GM11168 (cell line): ENCODE data around the gene SIPA1L3.

Experiments used
- in situ Hi-C: fragments of 300-500 bp; cut with MboI; formaldehyde crosslinking; loops from one replicate; pipeline ENCODE4 v1.12.0; 2022; ENCODE audit warnings: low sequenced_read_pairs; ENCODE audit not compliant: unreplicated experiment

Gene SIPA1L3

GRCh38 chr19:38133319-38133718 lies 226.3 kb downstream of the SIPA1L3 start:
- in situ Hi-C loops: no loop called here

GRCh38 chr19:38134540-38135149 lies 227.6 kb downstream of the SIPA1L3 start:
- in situ Hi-C loops: no loop called here

- in situ Hi-C loops: no loop called here
These were observed 228.4 kb downstream of the SIPA1L3 start for GRCh38 chr19:38135150-38135998.

- in situ Hi-C loops: no loop called here
These were observed 232.1 kb downstream of the SIPA1L3 start for GRCh38 chr19:38139122-38139521.

GRCh38 chr19:38141108-38141507 lies 234.1 kb downstream of the SIPA1L3 start:
- in situ Hi-C loops: no loop called here

DNA sequence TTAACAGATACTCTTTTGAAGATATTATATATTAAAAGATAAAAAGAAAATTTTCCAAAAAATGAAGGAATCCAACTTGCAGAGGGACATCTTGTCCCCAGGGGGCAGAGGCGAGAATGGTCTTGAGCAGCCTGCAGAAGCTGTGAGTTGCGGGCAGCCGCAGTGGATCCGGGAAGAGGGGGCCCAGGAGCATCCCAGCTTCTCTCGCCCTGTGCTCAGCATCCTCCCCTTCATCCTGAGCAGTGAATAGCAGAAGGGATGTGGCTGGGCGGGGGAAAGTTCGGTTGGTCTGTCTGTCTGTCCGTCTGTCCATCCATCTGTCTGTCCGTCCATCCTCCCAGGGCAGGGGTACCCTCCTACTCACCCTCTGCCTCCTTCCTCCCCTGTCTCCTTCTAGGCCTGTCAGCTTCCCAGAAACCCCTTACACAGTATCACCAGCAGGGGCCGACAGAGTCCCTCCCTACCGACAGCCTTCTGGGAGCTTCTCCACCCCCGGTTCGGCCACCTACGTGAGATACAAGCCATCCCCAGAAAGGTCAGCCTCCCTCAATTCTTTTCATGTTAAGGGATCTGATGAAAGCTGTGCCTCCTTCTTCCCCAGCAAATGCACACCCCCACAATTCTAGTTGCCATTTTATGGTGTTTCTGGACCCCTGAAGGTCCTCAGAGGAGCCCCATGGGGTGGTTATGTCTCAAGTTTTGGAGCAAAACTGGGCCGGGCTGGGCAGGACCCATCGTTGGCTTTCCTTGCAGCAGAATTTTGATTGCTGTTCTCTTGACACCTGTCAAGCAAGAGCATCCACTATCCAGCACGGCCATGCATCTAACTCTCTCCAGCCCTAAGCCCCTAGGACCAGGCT lies 235.4 kb downstream of the SIPA1L3 start:
- in situ Hi-C loops: no loop called here

DNA sequence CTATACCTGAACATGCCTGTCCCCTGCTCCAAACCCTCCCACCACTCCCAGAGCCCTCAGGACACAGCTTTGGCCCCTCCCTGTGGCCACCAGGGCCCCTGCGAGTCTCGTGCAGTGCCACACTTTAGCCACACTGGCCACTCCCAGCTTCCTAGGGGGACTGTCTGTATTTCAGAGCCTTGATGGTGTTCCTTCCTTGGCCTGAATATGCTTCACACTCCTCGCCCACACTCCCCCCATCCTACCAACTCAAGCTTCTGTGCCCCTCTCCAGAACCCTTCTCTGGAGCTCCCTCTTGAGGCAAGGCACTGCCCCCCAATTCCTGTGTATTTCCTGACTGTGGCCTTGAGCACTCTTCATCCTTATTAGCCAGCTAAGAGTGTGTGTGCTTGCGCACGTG lies 236.8 kb downstream of the SIPA1L3 start:
- in situ Hi-C loops: no loop called here

DNA sequence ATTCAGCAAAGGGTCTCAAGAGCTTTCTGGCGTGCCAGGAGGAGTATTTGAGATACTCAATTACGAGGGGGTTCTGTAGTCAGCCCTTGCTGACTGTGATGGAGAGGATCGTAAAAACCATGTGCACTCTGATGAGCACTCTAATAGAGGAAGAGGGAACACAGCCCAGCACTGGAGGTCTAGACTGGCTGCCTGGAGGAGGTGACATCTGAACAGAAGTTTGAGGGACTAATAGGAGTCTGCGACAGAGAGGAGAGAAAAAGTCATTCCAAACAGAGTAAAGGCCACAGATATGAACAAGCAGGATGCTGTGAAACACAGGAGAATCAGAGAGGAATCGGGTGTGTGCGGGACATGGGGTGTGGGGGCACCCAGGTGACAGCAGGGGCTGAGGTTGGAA lies 237.7 kb downstream of the SIPA1L3 start:
- in situ Hi-C loops: no loop called here

- in situ Hi-C loops: no loop called here
These were observed 238.6 kb downstream of the SIPA1L3 start for GRCh38 chr19:38145623-38146022.

DNA sequence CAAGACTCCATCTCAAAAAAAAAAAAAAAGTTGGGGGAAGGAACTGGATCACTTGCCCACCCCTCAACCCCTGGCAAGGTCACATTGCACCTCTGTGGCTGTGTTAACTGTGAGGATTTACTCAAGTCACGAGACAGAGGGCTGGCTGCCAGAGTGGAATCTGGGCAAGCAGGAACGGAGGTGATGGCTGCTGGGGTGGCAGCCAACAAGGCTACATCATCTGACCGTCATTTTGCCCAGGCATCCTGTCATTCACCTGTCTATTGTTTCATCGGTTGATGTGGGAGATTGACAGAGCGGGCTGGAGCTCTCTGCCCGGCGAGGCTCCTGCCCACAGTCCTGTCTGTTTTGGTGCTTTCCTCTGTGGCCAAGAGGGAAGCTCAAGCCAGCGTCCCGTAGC lies 241.3 kb downstream of the SIPA1L3 start:
- in situ Hi-C loops: no loop called here

GRCh38 chr19:38149661-38150061 lies 242.7 kb downstream of the SIPA1L3 start:
- in situ Hi-C loops: no loop called here

DNA sequence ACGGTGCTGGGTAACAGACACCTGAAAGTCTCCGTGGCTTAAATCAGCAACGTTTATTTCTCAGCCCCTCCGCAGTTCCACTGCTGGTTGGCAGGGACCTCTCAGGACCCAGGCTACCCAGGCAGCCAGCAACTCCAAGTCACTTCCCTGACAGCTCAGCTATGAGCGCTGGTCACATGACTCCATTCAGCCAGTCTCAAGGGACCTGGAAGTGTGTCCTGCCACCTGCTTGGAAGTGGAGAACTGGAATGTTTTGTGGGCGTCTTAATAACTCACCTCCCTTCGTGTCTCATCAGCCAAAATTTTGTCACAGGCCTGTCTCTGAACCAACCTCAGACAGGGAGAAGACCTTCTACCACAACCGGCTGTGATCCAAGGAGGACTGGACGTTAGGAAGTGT lies 244.2 kb downstream of the SIPA1L3 start:
- in situ Hi-C loops: no loop called here

- in situ Hi-C loops: no loop called here
These were observed 245.7 kb downstream of the SIPA1L3 start for GRCh38 chr19:38152461-38153379.

GRCh38 chr19:38155453-38155852 lies 248.4 kb downstream of the SIPA1L3 start:
- in situ Hi-C loops: no loop called here

DNA sequence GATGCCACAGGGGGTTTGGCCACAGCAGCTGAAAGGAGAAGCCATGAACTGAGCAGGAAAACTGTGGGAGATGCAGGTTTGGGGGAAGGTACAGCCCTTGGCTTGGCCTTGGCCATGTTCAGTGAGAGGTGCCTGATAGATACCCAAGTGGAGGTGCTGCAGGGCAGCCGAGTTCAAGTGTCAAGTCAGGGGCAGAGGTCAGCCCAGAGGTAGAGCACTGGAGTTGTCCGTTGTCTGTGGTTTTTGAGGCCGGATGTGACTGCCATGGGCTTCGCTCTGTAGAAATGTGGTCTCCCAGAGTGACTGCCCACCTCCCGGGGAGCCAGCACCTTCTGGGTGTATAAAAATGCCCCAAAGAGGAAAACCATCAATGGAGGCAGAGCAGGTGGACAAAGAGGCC lies 251.7 kb downstream of the SIPA1L3 start:
- in situ Hi-C loops: no loop called here

DNA sequence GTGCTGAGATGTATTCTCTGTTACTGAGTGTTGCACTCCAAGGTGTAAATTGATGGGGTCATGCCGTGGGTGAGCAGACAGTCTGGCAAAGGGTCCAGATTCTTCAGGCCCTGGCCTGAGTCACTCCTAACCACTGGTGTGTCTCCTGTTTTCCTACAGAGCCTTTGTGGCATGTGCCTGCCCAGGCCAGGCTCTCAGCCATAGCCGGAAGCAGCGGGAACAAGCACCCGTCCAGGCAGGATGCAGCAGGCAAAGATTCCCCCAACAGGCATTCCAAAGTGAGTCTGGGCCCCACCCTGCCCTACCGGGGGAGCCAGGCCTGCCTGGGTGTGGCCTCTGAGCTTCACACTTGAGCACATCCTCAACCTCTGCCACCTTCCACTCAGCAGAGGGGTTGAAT lies 255.1 kb downstream of the SIPA1L3 start:
- in situ Hi-C loops: no loop called here

DNA sequence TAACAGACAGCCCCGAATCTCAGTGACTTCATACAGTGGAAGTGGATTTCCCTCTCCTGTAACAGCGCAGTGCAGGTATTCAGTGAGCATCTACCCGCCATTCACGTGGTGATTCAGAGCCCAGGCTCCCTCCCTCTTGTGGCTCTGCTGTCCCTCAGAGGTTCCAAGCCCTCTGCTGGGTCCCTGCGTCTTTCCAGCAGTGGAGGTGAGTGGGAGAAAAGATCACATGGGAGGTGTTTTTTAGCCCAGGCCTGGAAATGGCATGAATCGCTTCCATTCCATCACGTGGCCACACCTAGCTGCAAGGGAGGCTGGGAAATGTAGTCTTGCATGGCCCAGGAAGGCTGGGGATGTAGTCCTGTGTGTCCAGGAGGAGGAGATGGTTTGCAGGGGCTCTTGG lies 255.6 kb downstream of the SIPA1L3 start:
- in situ Hi-C loops: no loop called here

DNA sequence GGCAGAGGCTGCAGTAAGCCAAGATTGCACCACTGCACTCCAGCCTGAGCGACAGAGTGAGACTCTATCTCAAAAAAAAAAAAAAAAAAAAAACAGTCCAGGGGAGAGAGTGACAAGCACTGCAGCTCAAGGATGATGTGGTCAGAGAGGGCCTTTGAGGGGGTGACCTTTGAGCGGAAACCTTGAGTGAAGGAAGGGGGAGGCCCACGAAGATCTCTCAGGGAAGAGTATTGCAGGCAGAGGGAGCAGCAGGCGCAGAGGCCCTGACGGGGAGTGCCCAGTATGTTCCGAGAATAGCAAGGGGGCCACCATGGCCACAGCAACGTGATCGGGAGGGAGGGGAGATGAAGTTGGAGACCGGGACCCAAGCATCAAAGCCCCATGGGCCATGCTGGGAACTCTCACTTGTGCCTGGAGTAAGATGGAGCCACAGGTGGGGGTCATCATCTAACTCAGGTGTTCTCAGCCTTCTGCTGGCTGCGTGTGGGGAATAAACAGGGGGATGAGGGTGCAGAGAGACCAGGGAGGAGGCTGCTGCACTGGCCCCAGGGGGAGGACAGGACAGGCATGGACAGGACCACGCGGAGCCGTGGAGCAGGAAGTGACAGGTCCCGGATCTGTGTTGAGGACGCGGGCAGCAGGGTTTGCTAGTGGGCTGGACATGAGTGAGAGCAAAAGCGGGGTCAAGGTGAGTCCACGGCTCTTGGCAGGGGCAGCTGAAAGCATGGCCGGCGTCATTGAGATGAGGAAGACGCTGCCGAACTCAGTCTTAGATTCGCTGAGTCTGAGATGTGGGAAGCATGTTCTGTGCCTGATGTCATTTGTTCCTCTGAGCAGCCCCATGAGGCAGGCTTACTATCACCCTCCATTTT lies 256.6 kb downstream of the SIPA1L3 start:
- in situ Hi-C loops: no loop called here

- in situ Hi-C loops: no loop called here
These were observed 257.5 kb downstream of the SIPA1L3 start for GRCh38 chr19:38164526-38164925.
